ENCODE results near the gene CNTN1. TPM values are rescaled to one million over a fixed set of nuclear protein-coding genes. Genes with fewer than 3 reads are reported as not detected.

Gene CNTN1
- polyA plus RNA-seq, 1 of the 3 experiments (the other 2 are of a cell fraction): 0.13 TPM

- Histone ChIP-seq H3K4me1 (ENCODE audit: control insufficient read depth in 1 of 2, insufficient read depth in 2 of 2, low read depth in 1 of 2, low read length in 1 of 2) (peaks cover 0 to 2% of the 10 kb centered on the region in 2 experiments; a peak in 1 of 4 replicates), H3K4me2 (no peak overlapping the region), H2AFZ (ENCODE audit: low read depth) (no peak overlapping the region), H3K79me2 (ENCODE audit: insufficient read depth) (no peaks in the 10 kb centered on the region), H3K9me3 (no peaks in the 10 kb centered on the region), H3K27ac (ENCODE audit: low read depth in 2 of 2, low read length in 1 of 2) (no peak overlapping the region), H4K20me1 (ENCODE audit: insufficient read depth) (no peaks in the 10 kb centered on the region), H3K9ac (no peak overlapping the region), H3K27me3 (ENCODE audit: insufficient read depth) (no peaks in the 10 kb centered on the region), H3K36me3 (replicated peaks in 1 of 2; ENCODE audit: control insufficient read depth in 1 of 2, insufficient read depth in 2 of 2, low read length in 1 of 2) (no peaks in the 10 kb centered on the region), H3F3A (replicated peaks; ENCODE audit: insufficient read depth) (no peaks in the 10 kb centered on the region), H3K4me3 (ENCODE audit: low read depth in 2 of 2, low read length in 1 of 2) (no peak overlapping the region), H3K9me2 (no peaks in the 10 kb centered on the region)
- POLR2A ChIA-PET: no interaction called here
- TF ChIP-seq ZBTB33 (IDR thresholded peaks at IDR 0.05; ENCODE audit: borderline replicate concordance, low read depth): no peak
- no peak for TF ChIP-seq FOSL2 (IDR thresholded peaks at IDR 0.05; ENCODE audit: borderline replicate concordance, low read depth)
- TF ChIP-seq YY1 (IDR thresholded peaks at IDR 0.05; ENCODE audit: low read depth): no peak
- TF ChIP-seq FOXJ3 (CRISPR knock-in tag; IDR thresholded peaks at IDR 0.05): no peak
- no peak for TF ChIP-seq FOXM1 (IDR thresholded peaks at IDR 0.05; ENCODE audit: low read depth)
- no peak for TF ChIP-seq USF2 (IDR thresholded peaks at IDR 0.05; ENCODE audit: borderline replicate concordance, low read depth, low read length)
- TF ChIP-seq MEF2A (IDR thresholded peaks at IDR 0.05; ENCODE audit: borderline replicate concordance, low read depth): no peak
- no peak for TF ChIP-seq ELF1 (IDR thresholded peaks at IDR 0.05)
- no peak for TF ChIP-seq RCOR1 (IDR thresholded peaks at IDR 0.05; ENCODE audit: low read length)
- TF ChIP-seq RFX5 (IDR thresholded peaks at IDR 0.05; ENCODE audit: low read length): no peak
- TF ChIP-seq POLR2AphosphoS5 (IDR thresholded peaks at IDR 0.05; ENCODE audit: low read depth, low read length): no peak
- DNase-seq: no peak
- 43% methylated on average over 1 of the region's 1 CpG for WGBS (ENCODE audit: low lambda C conversion rate)
- CTCF ChIA-PET: no interaction called here
Observed at GRCh38 chr12:40749863-40750262, 57.6 kb downstream of the CNTN1 start.

- 30% methylated on average over 2 of the region's 2 CpGs for WGBS (ENCODE audit: low lambda C conversion rate)
- POLR2A ChIA-PET: no interaction called here
- no peak overlapping the region for H3K27ac ChIP-seq (ENCODE audit: low read depth in 2 of 2, low read length in 1 of 2)
- TF ChIP-seq TEAD4 (IDR thresholded peaks at IDR 0.05; ENCODE audit: borderline replicate concordance, insufficient read depth): no peak
- no peak for TF ChIP-seq MAX (IDR thresholded peaks at IDR 0.05; ENCODE audit: low read depth)
- TF ChIP-seq IRF3 (IDR thresholded peaks at IDR 0.05; ENCODE audit: low read depth, low read length): no peak
- no peak for TF ChIP-seq SIN3A (IDR thresholded peaks at IDR 0.05; ENCODE audit: borderline replicate concordance, low read depth, low read length)
- TF ChIP-seq REST (IDR thresholded peaks at IDR 0.05; ENCODE audit: low read depth, low read length): no peak
- no peak for TF ChIP-seq YY1 (IDR thresholded peaks at IDR 0.05; ENCODE audit: low read depth)
- no peak for TF ChIP-seq ZBTB33 (IDR thresholded peaks at IDR 0.05; ENCODE audit: borderline replicate concordance, low read depth)
- TF ChIP-seq TAF1 (IDR thresholded peaks at IDR 0.05; ENCODE audit: borderline replicate concordance, low read depth, low read length): no peak
- no peak for TF ChIP-seq GABPA (IDR thresholded peaks at IDR 0.05; ENCODE audit: low read depth)
- TF ChIP-seq RFX5 (IDR thresholded peaks at IDR 0.05; ENCODE audit: low read length): no peak
Observed at GRCh38 chr12:40752011-40752410, 59.8 kb downstream of the CNTN1 start.

More at GRCh38 chr12:40752011-40752410, 59.8 kb downstream of the CNTN1 start:
- no peaks in the 10 kb centered on the region for H3F3A ChIP-seq (replicated peaks; ENCODE audit: insufficient read depth)
- no peaks in the 10 kb centered on the region for H3K36me3 ChIP-seq (replicated peaks in 1 of 2; ENCODE audit: control insufficient read depth in 1 of 2, insufficient read depth in 2 of 2, low read length in 1 of 2)
- H2AFZ ChIP-seq (ENCODE audit: low read depth): no peak overlapping the region
- H3K4me3 ChIP-seq (ENCODE audit: low read depth in 2 of 2, low read length in 1 of 2): no peak overlapping the region
- H3K4me2 ChIP-seq: no peak overlapping the region
- H3K27me3 ChIP-seq (ENCODE audit: insufficient read depth): no peaks in the 10 kb centered on the region
- no peaks in the 10 kb centered on the region for H3K79me2 ChIP-seq (ENCODE audit: insufficient read depth)
- H3K9ac ChIP-seq: no peak overlapping the region
- no peaks in the 10 kb centered on the region for H3K9me3 ChIP-seq
- no peaks in the 10 kb centered on the region for H3K9me2 ChIP-seq
- H4K20me1 ChIP-seq (ENCODE audit: insufficient read depth): no peaks in the 10 kb centered on the region
- no peak for DNase-seq
- CTCF ChIA-PET: no interaction called here
- H3K4me1 ChIP-seq (ENCODE audit: control insufficient read depth in 1 of 2, insufficient read depth in 2 of 2, low read depth in 1 of 2, low read length in 1 of 2): peaks cover 0 to 2% of the 10 kb centered on the region in 2 experiments; a peak in 1 of 4 replicates
